Stimulated activated CD8-positive, alpha-beta memory T cell treated with anti-CD3 and anti-CD28 coated beads, Interleukin-4, amount 100 ng/mL, for 24 hours (primary cell): ENCODE measurements around the gene INTS1.

Source experiments
- DNase-seq: peaks from one replicate; pipeline ENCODE4 v3.0.0-alpha.2; 2020; ENCODE audit warnings: low read depth

Gene INTS1

DNA sequence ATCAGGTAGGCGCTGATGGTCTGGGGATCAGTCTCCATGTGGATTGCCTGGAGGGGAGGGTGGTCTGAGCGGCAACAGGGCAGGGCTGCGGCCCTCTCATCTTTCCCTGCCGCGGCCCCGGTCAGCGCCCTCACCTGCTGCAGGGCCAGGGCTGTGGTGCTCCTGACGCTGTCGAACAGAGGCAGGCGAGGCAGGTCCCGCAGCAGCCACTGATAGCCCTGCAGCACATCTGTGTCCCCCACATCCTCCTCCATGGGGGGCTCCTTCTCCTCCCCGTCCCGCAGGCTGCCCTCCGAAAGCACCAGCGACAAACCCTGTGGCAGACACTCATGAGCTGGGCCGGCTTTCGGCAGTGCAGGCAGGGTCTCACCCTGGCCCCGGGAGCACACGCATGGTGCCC lies 19.0 kb downstream of the INTS1 start:
- DNase-seq = no peak

GRCh38 chr7:1484569-1484968 lies 19.6 kb downstream of the INTS1 start:
- no peak for DNase-seq

DNA sequence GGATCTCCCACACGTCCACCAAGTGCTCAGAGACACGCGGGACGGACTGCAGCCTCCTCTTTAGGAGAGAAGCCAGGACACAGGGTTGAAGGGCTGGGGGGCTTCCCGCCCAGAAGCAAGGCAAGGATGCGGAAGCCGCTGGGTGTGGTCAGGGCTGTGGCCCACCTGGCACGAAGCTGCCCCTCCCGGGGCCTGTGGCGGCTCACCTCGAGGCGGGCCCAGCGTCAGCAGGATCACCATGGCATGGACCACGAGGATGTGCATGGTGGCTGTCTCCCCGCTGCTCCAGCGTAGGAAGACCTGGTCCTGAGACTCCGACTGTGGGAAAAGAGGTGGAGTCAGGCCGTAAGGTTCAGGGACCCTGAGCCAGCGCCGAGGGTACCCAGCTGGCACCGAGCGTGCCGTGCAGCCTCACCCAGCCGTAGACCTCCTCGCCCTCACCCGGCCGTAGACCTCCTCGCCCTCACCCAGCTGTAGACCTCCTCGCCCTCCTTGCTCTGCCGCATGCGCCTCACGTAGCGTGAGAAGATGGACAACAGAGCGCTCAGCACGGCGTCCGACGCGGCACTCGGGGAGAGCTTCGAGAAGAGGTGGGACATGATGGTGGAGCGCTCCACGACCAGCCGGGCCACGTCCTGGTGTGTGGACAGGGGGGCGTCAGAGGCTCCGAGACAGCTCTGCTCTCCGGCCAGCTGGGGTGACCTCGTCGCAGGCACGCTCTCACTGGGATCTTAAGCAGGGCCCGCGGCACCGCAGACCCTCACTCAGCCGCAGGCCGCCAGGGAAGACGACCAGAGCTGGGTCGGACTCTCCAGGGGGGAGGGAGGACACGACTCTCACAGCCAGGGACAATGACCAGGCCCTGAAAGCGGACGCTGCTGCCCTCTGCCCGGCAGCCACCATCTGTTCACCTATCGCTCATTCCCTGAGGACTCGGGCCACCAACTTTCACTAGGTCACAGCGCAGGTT lies 20.4 kb downstream of the INTS1 start:
- no peak for DNase-seq

DNA sequence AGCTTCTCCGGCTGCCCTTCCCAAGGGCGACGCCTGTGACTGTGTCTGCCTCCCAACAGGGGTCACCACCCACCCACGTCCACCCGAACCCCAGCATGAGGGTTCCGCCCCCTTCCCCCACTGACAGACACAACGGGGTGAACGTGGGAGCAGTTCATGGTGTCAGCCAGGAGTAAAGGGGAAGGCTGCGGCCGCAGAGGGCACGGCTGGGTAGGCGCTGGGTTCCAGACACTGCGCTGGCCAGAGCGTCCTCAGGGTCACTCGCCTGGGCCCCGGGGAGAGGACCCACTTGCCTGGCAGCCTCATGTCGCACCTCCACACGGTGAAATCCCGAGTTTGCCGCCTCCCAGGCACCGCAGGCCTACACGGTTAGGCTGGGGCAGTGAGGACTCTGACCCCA lies 21.1 kb downstream of the INTS1 start:
- DNase-seq = no peak

DNA sequence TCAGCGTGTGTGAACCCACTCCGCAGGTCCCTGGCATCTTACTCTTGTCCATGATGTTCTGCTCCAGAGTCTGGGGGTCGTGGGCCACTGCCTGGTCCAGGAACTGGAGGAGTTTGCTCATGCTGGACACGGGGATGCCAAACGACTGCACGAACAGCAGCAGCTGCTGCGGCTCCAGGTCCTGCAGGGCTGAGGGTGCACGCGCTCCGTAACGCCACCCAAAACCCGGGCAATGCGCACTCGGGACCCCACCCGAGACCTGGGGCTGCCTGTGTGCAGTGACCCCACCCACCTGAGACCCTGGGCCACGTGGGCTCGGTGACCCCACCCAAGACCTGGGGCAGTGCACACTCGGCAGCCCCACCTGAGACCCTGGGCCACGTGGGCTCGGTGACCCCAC lies 22.9 kb downstream of the INTS1 start:
- DNase-seq = no peak

DNA sequence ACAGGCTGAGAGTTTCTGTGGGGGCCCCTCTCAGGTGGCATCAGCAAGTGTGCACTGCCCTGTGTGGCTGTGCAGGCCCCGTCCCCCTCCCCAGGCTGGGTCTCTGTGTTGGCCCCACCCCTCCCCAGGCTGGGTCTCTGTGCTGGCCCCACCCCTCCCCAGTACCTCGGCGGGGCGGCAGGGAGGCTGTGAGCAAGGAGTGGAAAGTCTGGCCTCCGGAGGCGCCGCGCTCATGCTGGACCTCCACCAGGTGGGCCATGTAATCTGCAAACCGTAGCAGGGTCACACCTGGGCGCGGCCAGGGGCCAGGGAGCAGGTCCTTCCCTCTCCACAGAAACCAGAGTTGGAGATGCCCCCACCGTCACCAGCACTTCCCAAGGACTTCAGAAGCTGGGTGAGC lies 23.5 kb downstream of the INTS1 start:
- no peak for DNase-seq

- no peak for DNase-seq
Observed at GRCh38 chr7:1479287-1479686, 24.9 kb downstream of the INTS1 start.

- DNase-seq = no peak
Observed at GRCh38 chr7:1478480-1478879, 25.7 kb downstream of the INTS1 start.

- no peak for DNase-seq
Observed at GRCh38 chr7:1476859-1477258, 27.3 kb downstream of the INTS1 start.

DNA sequence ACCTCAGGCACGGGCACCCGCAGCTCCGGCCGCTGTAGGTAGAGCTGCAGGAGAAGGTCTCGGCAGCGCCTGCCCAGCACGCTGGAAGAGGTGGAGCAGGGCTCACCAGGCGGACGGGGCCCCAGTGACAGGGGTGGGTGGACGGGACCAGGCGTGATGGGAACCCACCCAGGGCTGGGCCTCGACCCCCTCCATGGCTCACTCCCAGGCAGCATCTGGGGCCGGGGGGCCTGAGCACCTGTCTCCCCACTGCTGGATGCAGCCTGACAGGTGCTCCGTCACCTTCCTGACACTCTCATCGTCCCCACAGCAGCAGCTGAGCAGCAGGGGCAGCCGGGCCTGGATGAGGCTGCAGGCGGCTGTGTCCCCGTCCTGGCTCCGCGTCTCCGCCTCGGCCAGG lies 28.2 kb downstream of the INTS1 start:
- DNase-seq = no peak

DNA sequence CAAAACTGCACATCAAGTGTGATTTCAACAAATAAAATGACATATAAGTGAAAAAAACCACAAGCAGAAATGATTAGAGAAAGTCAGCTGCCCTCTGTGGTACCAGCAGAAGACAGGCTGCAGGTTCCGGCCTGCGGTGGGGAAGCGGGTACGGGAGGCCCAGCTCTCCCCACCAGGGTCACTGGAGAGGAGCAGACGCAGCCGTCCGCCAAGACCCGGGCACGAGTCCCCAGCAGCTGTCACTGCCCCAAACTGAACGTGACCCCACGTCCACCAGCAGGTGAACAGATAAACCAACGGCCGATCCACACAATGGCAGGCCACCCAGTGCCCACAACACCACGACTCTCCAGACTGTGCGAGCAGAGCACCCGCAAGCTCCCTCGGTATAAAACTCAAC lies 28.8 kb downstream of the INTS1 start:
- no peak for DNase-seq

- DNase-seq = no peak
Observed at GRCh38 chr7:1474736-1475135, 29.5 kb downstream of the INTS1 start.

GRCh38 chr7:1473864-1474512 lies 30.2 kb downstream of the INTS1 start:
- peak; percentile 78 for DNase-seq

GRCh38 chr7:1470901-1471300 lies 33.3 kb downstream of the INTS1 start:
- DNase-seq = no peak

GRCh38 chr7:1468643-1469298 lies 35.4 kb downstream of the INTS1 start:
- DNase-seq = no peak

DNA sequence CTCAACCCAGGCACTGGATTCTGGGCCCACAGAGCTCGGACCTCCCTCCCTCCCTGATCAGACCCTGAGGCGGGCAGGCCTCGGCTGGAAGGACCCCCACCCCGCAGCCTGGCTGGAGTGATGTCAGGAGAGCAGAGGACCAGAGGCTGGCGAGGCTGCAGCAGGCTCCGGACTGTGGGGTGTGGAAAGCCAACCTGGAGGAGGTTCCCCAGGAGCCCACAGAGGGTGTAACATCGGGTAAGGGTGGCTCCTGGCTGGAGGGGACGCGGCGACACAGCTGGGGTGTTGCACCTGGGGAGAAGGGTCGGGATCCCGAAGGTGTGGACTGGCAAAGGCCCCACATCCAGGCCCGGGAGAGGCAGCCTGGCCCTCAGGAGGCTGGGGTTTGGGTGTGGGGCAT lies 36.0 kb downstream of the INTS1 start:
- DNase-seq = no peak

DNA sequence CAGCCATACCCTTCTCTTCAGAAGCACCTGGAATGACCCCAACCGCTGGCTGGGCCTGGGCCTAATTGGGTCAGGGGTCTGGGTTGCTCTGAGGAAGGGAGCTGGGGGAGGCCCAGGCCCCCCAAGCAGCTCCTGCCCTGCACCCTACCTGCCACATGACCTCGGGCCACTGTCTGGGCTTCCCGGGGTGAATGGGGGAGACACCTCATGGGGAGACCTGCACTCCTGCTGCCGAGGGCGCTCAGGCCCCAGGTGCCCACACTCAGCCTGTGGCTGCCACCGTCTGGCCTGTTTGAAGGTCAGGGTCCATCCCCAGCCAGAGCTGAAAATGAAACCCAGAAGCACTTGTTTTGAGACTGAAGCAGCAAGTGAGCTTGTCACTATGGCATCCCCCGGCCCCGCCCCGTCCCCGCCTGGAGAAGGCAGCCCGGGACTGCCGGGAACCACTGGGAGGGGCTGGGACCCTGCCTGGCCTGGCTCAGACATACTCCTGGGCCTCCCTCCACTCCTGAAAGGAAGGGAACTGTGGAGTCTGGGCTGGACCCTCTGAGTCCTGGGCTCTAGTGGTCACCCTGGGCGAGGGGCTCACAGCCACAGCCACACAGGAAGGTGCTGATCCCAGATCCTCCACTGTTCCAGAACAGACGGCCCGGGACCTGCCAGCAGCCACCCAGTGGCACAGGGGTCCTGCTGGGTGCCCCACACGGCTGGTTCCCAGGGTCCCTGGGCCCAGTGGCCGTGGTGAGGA lies 37.5 kb downstream of the INTS1 start:
- no peak for DNase-seq

DNA sequence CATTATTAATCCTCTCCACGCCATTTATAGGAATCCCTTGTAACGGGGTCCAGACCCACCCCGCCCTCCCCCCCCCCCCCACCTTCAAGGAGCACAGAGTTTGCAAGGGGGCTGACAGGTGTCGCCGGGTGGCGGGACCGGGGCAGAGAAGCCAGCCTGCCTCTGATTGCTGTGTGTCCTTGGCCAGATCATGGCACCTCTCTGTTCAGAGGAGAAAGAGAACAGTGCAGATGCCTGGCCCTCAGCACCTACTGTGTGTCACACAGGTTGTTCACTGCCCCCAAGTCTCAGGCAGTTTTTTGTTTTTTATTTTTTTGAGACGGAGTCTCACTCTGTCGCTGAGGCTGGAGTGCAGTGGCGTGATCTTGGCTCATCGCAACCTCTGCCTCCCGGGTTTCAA lies 39.5 kb downstream of the INTS1 start:
- DNase-seq = no peak

DNA sequence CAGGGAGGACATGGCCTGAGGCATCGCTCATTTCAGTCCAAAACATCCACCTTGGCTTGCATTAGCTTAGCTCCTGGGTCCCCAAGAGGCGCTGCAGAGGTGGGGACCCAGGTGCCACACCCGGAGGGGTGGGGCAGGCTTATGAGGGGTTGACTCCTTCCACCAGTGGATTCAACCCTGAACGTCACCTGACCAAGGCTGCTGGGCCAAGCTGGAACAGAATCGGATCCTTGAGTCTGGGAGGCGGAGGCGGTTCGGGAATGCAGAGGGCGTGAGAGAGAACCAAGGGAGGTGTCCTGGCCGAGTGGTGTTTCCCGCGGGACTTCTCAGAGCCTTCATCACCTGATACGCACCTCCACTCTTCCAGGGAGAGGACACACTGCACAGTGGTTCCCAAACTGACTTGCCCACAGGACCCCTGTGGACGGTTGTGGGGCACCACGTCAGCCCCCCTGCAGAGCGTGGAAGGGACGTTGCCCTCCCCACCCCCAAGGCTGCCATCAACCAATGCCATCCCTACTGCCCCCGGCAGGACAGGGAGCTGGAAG lies 40.4 kb downstream of the INTS1 start:
- DNase-seq = no peak

GRCh38 chr7:1461646-1462375 lies 42.4 kb downstream of the INTS1 start:
- no peak for DNase-seq
